Measurements from ENCODE around the gene LY6G5B.
A peak's percentile ranks its signal among the peaks of the same experiment; 100 is the strongest.

Gene LY6G5B

GRCh38 chr6:31626952-31627351 is 42.8 kb upstream of the LY6G5B start:
- TF ChIP-seq CTCF (IDR thresholded peaks at IDR 0.05; ENCODE audit: insufficient read depth, low read depth, low read length, missing control alignments), result no peak
- no peak for DNase-seq (ENCODE audit: low read depth)
- H3K4me3 ChIP-seq (ENCODE audit: low read length), result no peak overlapping the region

GRCh38 chr6:31627690-31628287 is 42.0 kb upstream of the LY6G5B start:
- H3K4me3 ChIP-seq (ENCODE audit: low read length), result no peak overlapping the region
- no peak for TF ChIP-seq CTCF (IDR thresholded peaks at IDR 0.05; ENCODE audit: insufficient read depth, low read depth, low read length, missing control alignments)
- DNase-seq (ENCODE audit: low read depth), result no peak

GRCh38 chr6:31629014-31629413 is 40.8 kb upstream of the LY6G5B start:
- TF ChIP-seq CTCF (IDR thresholded peaks at IDR 0.05; ENCODE audit: insufficient read depth, low read depth, low read length, missing control alignments), result no peak
- DNase-seq (ENCODE audit: low read depth), result no peak
- no peak overlapping the region for H3K4me3 ChIP-seq (ENCODE audit: low read length)

GRCh38 chr6:31630177-31630934 is 39.4 kb upstream of the LY6G5B start:
- no peak overlapping the region for H3K4me3 ChIP-seq (ENCODE audit: low read length)
- TF ChIP-seq CTCF (IDR thresholded peaks at IDR 0.05; ENCODE audit: insufficient read depth, low read depth, low read length, missing control alignments), result no peak
- peak; percentile 33 for DNase-seq (ENCODE audit: low read depth)

- no peak for TF ChIP-seq CTCF (IDR thresholded peaks at IDR 0.05; ENCODE audit: insufficient read depth, low read depth, low read length, missing control alignments)
- no peak overlapping the region for H3K4me3 ChIP-seq (ENCODE audit: low read length)
- no peak for DNase-seq (ENCODE audit: low read depth)
These were observed 38.6 kb upstream of the LY6G5B start for GRCh38 chr6:31631209-31631608.

GRCh38 chr6:31631681-31632278 is 38.0 kb upstream of the LY6G5B start:
- H3K4me3 ChIP-seq (ENCODE audit: low read length), result no peak overlapping the region
- no peak for TF ChIP-seq CTCF (IDR thresholded peaks at IDR 0.05; ENCODE audit: insufficient read depth, low read depth, low read length, missing control alignments)
- DNase-seq (ENCODE audit: low read depth), result no peak
